HK-2 (cell line): Measurements from ENCODE around the gene JPH4.

Experiments used
- DNase-seq: peaks from one replicate; pipeline ENCODE4 v3.0.0-alpha.2; 2018; ENCODE audit not compliant: unreplicated experiment

Gene JPH4

GRCh38 chr14:23563473-23564180 lies 15.0 kb downstream of the JPH4 start:
- no peak for DNase-seq

GRCh38 chr14:23562822-23563472 lies 15.6 kb downstream of the JPH4 start:
- DNase-seq: peak; percentile 44

- DNase-seq: no peak
Observed at GRCh38 chr14:23561873-23562821, 16.4 kb downstream of the JPH4 start.

GRCh38 chr14:23561259-23561658 lies 17.3 kb downstream of the JPH4 start:
- no peak for DNase-seq

GRCh38 chr14:23559926-23560520 lies 18.6 kb downstream of the JPH4 start:
- no peak for DNase-seq

- DNase-seq: peak; percentile 55
Observed at GRCh38 chr14:23559010-23559925, 19.3 kb downstream of the JPH4 start.

GRCh38 chr14:23558346-23559009 lies 20.1 kb downstream of the JPH4 start:
- no peak for DNase-seq

GRCh38 chr14:23557946-23558345 lies 20.6 kb downstream of the JPH4 start:
- no peak for DNase-seq

GRCh38 chr14:23557521-23557920 lies 21.1 kb downstream of the JPH4 start:
- no peak for DNase-seq

- no peak for DNase-seq
Observed at GRCh38 chr14:23556700-23557440, 21.7 kb downstream of the JPH4 start.

GRCh38 chr14:23555882-23556699 lies 22.5 kb downstream of the JPH4 start, which contains the start of gene THTPA:
TSS of gene THTPA (plus strand) at chr14:23556271. CDS start at chr14:23556758, 487 bp downstream.
- peak; percentile 91 for DNase-seq

GRCh38 chr14:23555533-23555881 lies 23.1 kb downstream of the JPH4 start:
- no peak for DNase-seq

- peak; percentile 88 for DNase-seq
Observed at GRCh38 chr14:23551266-23552028, 27.1 kb downstream of the JPH4 start, which contains the start of gene ZFHX2. TSS of gene ZFHX2 (minus strand) at chr14:23551765. CDS start at chr14:23535325, 16,440 bp downstream.

GRCh38 chr14:23550812-23551265 lies 27.8 kb downstream of the JPH4 start:
- DNase-seq: peak; percentile 52

GRCh38 chr14:23550131-23550811 lies 28.3 kb downstream of the JPH4 start:
- DNase-seq: no peak

GRCh38 chr14:23548351-23549318 lies 30.0 kb downstream of the JPH4 start:
- DNase-seq: no peak
